HG03469 (cell line): Measurements from ENCODE around the gene OR1F1.
"Not testable (repeated sequence)": the region's sequence is repeated elsewhere in the genome, so short reads cannot be mapped to it uniquely, and the experiment has no call there.

Experiments used
- ATAC-seq: cut with Tn5 transposase; IDR thresholded peaks from one replicate; pipeline ENCODE4 v1.9.1; 2021; ENCODE audit warnings: mild to moderate bottlenecking, moderate library complexity, moderate number of reproducible peaks; ENCODE audit not compliant: unreplicated experiment

OR1F1 gene

DNA sequence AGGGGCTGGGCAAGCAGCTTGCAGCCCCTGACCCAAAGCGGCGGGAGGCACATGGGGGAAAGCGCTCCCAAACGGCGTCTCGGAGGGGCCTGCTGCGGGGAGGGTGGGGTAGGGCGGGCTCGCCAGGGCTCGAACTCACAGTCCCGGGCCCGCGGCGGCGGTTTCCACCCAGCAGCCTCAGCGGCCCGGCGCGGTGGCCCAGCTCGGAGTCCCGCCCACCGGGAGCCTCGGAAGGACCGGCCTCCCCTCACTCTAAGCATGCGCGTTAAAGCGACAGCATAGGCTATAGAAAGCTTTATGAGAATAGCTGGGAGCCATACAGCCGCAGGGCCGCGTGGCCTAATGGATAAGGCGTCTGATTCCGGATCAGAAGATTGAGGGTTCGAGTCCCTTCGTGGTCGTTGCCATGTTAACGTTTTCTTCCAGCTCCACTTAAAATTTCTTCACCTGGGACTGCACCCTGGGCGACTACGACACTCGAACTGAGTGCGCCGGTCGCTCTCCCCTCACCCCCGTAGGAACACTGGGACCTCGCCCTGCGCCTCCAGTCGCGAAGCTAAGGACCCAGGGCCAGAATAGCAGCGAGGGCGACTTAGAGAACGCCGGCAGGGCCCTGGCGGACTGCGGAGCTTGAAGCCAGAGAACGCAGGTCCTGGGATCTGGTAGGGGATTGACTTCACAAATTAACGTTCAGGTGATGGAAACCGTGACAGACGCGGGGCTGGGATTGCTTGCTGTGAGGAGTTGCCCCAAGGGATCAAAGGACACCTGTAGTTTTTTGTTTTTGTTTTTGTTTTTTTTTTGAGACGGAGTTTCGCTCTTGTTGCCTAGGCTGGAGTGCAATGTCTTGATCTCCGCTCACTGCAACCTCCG is 37.4 kb upstream of the OR1F1 start:
- peak; percentile 58 for ATAC-seq

DNA sequence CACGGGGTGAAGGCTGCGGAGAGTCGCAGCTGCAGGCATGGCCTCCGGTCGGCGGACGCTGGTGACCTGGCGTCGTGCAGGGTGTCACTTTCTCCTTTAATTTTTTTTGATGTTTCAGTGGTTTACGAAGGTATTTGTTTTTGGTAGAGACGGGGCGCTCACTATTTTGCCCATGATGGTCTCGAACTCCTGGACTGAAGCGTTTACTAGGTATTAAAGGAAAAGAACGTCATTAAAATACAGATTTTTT is 36.1 kb upstream of the OR1F1 start:
- no peak for ATAC-seq

DNA sequence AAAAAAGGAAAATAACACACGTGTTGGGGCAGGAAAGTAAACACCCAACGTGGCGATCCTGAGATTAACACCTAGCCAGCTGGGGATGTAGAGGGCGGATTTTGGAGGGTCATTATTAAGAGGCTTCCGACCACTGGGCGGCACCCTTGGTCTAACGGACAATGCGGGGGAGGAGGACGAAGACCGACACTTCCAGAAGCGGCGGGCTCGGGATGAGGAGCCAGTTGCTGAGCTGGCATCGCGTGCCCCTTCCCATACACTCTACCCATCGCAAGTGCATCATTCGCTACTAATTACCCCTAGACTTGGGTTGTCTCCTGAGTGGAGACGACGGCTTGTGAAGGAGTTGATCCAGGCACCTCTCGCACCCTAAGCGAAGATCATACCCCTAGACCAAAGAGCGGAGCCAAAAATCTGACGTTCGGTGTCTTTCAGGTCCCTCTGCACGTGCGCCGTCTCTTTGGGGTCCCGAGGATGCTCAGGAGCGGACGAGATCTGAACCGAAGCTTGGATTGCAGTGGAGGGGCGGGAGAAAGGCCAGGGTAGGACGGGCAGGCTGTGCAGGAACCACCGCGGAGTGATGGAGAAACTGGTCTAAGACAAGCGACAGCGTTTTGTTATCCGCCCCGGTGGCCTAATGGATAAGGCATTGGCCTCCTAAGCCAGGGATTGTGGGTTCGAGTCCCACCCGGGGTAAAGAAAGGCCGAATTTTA is 35.6 kb upstream of the OR1F1 start:
- no peak for ATAC-seq

DNA sequence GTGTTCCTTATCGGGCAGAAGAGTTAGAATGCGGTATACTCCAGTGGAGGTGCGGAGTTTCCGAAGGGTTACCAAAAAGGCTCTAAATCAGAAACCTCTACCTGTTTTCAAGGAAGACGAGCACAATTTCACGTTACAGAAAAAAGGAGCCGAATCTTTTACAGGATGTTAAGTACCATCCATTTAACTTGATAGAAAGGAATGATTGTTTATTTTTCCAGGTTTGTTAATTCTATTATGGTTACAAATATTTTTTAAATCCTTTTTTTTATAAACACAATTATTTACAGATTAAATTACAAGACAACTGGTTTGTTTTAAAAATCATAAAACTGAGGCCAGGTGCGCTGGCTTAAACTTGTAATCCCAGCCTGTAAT is 35.0 kb upstream of the OR1F1 start:
- no peak for ATAC-seq

- ATAC-seq: no peak
Observed at GRCh38 chr16:3155181-3155580, 32.8 kb upstream of the OR1F1 start.

DNA sequence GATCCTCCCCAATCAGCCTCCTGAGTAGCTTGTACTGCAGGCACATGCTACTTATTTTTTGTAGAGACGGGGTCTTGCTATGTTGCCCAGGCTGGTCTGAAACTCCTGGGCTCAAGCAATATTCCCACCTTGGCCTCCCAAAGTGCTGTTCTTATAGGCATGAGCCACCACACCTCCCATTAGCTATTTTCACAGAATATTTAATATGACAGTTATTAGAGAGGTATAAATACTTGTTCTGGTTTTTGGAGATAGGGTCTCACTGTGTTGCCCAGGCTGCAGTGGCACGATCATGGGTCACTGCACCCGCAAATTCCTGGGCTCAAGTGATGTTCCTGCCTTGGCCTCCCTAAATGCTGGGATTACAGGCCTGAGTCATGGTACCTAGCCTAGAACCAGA is 32.0 kb upstream of the OR1F1 start:
- ATAC-seq: no peak

- no peak for ATAC-seq
Observed at GRCh38 chr16:3157229-3158025, 30.6 kb upstream of the OR1F1 start.

DNA sequence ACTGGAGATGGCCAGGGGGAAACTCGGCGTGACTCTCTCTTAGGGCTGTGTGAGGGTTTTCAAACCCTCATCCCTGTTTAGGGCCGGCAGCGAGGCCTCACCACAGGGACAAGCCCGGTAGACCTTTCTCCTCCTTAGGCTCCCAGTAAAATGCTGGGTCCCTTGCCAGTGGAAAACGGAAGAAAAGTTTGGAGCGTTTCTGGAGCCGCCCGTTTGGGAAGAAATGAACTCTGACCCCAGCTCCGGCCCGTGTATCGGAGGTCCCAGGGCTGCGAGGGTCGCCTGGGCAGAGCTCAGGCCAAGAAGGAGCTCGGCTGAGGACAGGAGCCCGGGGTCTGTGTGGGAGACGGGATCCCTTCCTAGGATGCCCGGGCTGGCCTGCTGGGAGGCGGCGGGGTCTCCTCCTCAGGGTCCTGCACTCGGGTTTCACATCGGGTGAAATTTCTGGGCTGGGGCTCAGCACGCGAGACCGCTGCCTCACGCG is 29.9 kb upstream of the OR1F1 start:
- no peak for ATAC-seq

GRCh38 chr16:3158510-3159314 is 29.3 kb upstream of the OR1F1 start:
- no peak for ATAC-seq

DNA sequence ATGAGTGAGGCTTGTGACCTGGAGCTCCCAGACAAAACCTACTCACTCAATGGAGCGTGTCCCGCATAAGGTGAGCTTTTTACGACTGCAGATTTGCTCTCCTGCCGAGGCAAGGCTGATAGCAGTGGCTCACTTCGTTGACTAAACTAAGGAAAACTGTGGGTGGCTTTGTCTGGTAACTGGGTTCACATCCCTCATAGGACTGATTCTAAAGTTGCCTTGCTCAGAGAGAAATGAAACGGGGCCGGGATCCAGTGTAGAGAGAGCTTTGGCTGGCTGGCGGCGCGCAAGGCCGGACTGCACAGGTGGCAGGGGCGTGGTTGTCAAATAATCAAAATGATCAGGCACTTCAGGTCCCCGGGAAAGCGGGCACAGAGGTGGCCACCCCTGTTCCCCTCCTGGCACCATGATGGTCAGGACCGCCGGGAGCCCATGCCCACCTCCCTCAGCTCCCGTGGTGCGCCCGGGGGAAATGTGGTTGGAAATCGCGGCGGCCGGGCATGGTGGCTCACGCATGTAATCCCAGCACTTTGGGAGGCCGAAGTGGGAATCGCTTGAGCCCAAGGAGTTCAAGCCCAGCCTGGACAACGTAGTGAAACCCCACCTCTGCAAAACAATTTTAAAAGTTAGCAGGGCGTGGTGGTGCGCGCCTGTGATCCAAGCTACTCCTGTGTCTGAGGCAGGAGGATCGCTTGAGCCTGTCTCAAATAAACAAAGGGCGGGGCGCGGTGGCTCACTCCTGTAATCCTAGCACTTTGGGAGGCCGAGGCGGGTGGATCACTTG is 26.6 kb upstream of the OR1F1 start:
- ATAC-seq: no peak

DNA sequence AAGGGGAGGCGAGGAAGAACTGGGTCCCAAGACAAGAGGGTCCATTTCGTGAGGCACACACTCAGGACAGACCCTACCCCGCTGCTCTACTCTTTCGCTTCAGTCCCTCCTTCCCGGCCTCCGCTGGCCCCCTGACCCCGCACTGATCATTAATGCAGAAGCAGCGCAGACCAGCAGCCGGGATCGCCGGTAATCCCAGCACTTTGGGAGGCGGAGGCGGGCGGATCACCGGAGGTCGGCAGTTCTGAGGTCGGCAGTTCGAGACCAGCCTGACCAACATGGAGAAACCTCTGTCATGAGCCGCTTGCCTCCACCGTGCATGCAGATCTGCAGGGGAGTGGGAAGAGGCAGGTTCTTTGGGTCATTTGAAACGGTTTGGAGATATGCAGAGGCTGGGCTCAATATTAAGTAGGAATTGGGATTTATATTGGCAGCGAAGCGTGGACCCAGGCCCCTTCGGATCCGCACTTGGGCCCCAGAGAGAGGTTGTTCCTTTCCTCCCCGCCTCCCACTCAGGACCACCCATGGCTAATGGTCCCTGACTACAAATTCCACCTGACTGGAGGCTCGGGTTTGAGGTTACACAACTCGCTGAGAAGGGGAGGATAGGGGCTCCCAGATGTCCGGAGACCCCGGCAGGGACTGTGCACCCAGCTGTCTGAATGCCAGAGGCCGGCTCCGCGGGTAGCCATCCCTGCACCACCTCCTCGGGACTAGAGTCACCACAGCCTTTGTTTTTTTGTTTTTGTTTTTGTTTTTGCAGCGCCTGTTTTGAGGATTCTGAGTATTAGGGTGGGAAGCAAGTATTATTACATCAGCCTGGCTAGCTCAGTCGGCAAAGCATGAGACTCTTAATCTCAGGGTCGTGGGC is 23.6 kb upstream of the OR1F1 start:
- ATAC-seq: no peak

DNA sequence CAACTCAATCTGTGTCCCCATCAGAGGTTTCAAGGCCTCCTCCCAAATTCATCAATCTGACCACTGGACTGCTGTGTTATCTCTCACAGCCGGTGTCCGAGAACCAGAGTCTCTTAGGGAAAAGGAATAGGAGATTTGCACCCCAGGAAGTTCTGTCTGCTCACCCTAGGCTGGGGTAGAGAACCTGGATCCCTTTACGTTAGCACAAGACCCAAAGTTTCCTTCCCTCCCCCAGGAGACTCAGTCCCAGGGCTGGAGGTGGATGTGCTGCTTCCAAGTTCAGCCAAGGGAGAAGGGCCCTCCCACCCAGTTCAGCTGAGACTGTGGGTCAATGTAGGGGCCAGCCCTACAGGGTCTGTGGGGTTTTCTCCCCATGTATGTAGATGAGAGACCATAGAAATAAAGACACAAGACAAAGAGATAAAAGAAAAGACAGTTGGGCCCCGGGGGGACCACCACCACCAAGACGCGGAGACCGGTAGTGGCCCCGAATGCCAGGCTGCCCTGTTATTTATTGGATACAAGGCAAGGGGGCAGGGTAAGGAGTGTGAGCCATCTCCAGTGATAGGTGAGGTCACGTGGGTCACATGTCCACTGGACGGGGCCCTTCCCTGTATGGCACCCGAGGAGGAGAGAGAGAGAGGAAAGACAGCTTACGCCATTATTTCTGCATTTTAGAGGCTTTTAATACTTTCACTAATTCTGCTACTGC is 22.7 kb upstream of the OR1F1 start:
- no peak for ATAC-seq

DNA sequence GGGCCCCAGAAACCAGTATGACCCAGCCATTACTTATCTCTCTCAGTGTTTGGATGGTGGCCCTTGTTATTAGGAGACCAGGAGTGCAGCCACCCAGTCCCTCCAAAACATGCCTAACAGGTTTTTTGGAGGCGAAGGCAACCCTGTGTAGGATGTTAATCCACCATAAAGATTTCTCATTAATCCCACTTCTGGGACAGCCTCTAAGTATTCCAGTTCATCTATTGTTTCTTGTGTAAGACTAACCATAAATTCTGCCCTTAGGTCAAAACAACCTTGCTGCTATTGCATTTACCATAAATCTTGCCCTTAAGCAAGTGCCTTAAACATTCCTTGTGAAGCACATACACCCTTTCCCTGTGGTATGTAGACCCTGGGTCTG is 21.5 kb upstream of the OR1F1 start:
- ATAC-seq: no peak

DNA sequence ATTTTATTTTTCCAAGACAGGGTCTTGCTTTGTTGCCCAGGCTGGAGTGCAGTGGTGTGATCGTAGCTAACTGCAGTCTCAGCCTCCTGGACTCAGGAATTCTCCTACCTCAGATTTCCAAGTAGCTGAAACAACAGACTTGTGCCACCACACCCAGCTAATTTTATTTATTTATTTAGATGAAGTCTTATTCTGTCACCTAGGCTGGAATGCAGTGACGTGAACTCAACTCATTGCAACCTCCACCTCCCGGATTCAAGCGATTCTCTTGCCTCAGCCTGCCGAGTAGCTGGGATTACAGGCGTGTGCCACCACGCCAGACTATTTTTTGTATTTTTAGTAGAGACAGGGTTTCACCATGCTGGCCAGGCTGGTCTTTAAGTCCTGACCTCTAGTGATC is 19.3 kb upstream of the OR1F1 start:
- ATAC-seq: not testable (repeated sequence)

DNA sequence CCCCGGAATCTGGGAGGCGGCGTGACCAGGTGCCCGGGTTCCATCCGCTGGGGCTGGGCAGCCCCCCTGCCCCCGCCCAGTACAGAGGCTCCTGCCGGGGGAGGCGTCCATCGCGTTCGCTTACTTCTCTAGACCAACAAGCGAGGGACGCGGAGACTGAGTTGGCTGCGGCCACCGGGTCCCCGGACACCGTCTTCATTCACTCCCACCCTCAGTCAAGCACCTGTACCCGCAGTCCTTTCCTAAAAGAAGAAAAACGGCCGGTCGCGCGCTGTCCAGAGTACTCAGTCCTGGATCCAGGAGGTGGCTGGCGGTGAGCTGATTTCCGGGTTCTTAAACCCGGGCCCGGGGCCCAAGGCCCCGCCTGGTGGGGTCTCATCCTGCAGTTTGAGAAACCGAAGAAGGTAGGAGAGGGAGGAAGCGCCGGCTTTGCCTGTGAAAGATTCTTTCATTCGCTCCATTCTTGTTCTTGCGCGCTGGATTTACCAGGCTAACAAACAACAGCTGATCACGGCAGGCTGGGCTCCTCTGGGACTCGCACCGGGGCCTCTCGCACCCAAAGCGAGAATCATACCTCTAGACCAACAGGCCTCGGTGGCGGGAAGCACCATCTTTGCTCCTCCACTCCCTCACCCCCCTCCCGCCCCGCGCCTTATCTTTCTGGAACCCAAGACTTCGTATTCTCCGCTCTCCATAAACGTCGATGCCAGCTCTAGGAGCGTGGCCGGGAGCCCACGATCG is 17.4 kb upstream of the OR1F1 start:
- no peak for ATAC-seq

- ATAC-seq: no peak
Observed at GRCh38 chr16:3171181-3171854, 16.7 kb upstream of the OR1F1 start.

DNA sequence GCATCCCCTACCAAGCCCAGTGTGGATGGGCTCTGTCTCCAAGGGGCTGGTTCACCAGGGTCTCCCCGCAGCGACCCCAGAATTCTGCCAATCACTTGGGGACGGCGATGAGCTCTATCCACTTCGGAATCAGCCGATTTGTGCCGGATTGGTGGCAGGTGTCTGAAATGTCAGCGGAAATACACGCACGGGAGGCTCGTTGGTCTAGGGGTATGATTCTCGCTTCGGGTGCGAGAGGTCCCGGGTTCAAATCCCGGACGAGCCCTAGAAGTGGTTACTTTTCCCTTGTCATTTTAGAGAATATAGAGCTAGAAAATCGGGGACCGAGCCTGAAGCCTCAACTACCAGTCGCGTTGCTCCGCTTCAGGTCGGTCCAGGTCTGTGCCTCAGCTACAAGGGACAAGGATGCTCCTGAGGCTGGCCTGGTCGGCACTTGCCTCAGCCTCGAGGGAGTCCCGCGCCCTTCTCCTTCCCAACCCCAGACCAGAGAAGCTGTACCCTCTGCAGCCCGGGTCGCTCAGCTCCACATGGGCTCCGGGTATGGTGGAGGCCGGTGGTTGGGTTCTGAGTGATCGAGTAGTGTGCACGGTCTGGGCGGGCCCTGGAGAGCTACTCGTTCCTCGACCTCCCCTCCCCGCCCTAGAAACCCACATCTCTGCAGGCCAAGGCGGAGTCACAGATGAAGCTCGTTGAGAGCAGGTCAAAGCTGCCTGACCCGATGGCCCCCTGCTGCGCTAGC is 16.0 kb upstream of the OR1F1 start:
- ATAC-seq: no peak
